NCI-H1694 treated with DMSO at 0.1 percent for 48 hours (cell line): ENCODE data around the gene FKBP1B.
"Not testable (repeated sequence)": the region's sequence is repeated elsewhere in the genome, so short reads cannot be mapped to it uniquely, and the experiment has no call there.

Experiments
- DNase-seq: peaks from one replicate; lab custom pipeline; 2025; lab: John Stamatoyannopoulos, UW

Gene FKBP1B

DNA sequence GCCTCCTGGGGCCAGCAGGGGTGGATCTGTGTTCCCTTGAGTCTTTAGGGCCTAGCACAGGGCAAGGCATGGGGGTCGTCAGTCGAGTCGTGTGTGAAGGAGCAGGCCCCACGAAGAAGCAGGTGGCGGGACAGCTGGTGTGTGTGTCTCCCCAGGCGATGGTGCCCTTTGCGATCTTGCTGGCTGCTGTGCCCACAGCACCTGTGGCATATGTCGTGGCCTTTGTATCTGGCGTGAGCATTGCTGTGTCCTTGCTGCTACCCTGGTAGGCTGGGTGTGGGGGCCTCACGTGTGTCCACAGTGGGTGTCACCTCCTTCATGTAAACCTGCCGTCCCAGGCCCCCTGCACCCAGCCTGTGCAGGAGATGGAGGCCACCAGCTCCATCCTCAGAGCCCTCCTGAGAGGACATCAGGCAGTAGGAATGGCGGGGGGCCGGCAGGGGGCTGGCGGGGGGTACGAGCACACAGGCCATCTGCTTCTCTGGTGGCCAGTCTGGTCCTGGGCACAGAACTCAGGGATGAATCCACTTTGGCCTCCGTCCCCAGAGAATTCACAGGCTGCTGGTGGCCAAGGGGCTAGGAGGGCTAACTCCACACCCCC is 26.5 kb upstream of the FKBP1B start:
- no peak for DNase-seq

DNA sequence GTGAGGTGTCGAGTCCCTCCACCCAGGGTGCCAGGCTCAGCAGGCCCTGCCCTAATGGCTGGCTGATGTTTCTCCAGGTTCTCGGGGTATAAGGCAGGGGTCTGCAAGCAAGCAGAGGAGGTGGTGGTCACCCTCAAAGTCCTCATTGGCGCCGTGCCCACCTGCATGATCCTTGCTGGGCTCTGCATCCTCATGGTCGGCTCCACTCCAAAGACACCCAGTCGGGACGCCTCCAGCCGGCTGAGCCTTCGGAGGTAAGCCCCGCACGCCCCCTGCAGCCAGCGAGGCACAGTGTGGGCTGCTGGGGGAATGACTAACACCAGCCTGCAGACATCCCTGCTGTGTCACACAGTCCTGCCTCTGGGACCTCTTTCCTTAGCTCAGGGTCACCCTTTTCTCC is 25.5 kb upstream of the FKBP1B start:
- no peak for DNase-seq

GRCh38 chr2:24024996-24025663 is 24.4 kb upstream of the FKBP1B start:
- no peak for DNase-seq

GRCh38 chr2:24026233-24026632 is 23.3 kb upstream of the FKBP1B start:
- no peak for DNase-seq

- no peak for DNase-seq
These were observed 10.6 kb upstream of the FKBP1B start for GRCh38 chr2:24038786-24039499.

GRCh38 chr2:24040511-24040910 is 9.0 kb upstream of the FKBP1B start:
- no peak for DNase-seq

GRCh38 chr2:24043133-24043532 is 6.4 kb upstream of the FKBP1B start:
- not testable (repeated sequence) for DNase-seq

- DNase-seq = no peak
These were observed 3.7 kb upstream of the FKBP1B start for GRCh38 chr2:24045511-24046508.

- no peak for DNase-seq
These were observed 3.0 kb upstream of the FKBP1B start for GRCh38 chr2:24046599-24046929.

GRCh38 chr2:24046930-24047702 is 2.4 kb upstream of the FKBP1B start, which contains the start of gene WDCP:
Gene WDCP, minus strand, starts transcription at chr2:24047391. Its CDS starts 7,897 bp downstream, at chr2:24039494.
- peak; percentile 99 for DNase-seq

GRCh38 chr2:24047703-24048033 is 1.9 kb upstream of the FKBP1B start:
- DNase-seq = no peak

- DNase-seq = peak; percentile 39
These were observed 614 bp upstream of the FKBP1B start for GRCh38 chr2:24048769-24049484.

DNA sequence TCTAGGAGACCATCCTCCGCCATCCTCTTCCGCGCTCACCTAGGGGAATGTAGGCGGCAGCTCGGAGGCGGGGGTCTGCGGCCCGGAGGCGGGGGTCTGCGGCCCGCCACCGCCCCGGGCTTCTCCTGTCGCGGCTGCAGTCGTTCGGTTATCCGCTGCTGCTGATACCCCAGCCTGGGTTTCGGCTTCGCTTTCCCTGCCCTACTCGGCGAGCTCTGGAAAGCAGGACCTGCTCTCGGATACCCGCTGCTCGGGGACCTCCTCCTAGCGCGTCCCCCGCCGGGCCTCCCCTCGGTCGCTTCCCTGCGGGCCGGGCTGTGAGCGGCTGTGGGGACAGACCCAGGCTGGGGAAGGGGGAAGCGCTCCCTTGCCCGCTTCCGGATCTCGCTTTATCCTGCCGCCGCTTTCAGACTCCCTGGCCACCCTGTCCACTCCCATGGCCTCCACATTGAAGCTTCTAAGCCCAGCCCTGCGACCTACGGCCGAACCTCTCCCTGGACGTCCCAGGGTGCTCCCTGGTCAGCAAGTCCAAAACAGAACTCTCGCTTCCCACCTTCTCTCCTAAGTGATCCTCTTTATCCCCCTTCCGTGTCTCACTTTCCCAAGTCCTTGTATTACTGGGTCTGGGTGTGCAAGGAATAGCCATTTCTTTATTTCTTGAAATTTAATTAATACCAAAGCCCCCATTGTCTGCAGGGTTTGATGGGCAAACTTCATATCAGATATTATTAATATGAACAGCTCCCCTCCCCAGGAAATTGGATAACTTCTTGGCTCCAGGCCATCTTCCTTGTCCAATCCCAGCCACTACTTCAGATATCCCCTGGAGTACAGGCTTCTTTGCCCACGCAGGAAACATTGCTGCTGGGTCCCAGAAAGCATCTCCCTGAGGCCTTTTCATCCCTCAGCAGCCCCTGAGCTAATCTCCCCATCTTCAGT is 769 bp downstream of the FKBP1B start:
- DNase-seq = no peak

DNA sequence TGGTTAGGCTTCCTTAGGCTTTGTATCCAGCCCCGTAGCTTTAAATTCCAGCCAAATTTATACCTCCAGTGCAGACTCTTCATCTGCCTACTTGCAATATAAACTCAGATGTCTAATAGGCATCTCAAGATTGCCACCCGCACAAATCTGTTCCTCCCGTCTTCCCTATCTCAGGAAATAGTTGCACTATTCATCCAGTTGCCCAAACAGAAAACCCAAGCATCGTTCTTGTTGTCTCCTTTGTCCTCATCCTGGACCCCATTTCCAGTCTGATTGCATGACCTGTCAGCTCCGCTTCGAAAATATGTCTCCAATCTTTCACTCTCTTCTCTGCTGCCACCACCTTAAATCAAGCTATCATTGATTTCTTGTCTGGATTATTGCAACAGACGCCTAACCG is 2.3 kb downstream of the FKBP1B start:
- DNase-seq = no peak

GRCh38 chr2:24052951-24053350 is 3.4 kb downstream of the FKBP1B start:
- DNase-seq = no peak

DNA sequence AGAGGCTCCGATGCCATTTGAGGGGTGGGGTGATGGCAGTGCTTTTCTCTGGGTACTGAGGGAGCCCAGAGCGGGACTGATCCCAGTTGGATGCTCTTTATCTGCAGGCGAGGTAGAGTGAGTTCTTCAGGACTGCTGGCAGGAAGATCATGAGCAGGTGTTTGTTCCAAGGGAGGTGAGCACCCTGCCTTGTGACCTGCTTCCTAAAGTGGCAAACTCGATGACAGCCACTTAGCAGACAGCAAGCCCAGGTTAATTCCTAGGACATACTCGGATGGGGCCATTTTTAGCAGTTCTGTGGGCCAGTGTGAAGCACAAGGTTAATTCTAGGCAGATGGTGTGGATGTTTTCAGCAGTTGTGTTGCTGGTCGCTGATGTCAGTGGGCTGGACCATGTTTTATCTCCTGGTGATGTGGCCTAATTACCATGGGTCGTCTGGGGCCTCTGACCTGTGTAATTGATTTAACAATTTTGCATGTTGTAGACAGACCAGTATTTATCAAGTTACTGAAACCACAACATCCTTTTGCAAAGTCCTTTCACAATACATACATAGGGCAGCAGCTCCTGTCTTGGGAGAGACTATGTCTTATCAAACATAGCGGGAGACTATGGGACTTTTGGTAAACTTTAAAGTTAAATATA is 4.9 kb downstream of the FKBP1B start:
- DNase-seq = no peak

DNA sequence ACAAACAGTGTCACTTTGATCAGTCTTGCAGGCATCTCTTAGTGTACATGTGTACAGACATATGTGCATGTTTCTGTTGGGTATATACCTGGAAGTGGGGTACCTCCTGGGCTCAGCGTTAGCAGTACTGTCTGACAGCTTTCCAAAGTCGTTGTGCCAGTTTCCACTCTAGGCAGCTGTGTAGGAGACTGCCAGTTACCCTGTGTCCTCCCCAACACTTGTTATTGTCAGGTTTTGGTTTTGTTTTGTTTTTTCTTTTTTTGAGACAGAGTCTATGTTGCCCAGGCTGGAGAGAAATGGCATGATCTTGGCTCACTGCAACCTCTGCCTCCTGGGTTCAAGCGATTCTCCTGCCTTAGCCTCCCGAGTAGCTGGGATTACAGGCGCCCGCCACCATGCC is 6.2 kb downstream of the FKBP1B start:
- no peak for DNase-seq

GRCh38 chr2:24058564-24059271 is 9.2 kb downstream of the FKBP1B start:
- no peak for DNase-seq

DNA sequence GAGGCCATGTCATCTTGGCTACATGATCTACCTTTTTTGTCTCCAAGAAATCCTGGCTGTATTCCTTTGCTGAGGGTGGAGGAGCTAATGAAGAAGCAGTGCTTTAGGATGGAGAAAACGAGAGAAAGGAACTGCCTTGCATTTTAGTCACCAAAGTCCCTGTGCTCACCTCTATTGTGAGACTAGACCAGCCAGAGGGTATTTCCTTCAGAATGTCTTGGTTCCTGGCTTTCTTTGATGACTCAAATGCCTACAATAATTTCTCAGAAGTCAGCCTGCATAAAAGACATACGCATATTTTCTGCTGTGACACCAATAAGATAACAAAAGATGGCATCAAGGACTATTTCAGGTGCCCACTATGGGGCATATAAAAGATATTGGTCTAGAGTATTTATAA is 15.8 kb downstream of the FKBP1B start:
- no peak for DNase-seq
